Stomach (tissue), 9 donors: Measurements from ENCODE around the gene MYB. TPM values are rescaled to one million over a fixed set of nuclear protein-coding genes. Genes with fewer than 3 reads are reported as not detected.

Experiments
- DNase-seq, 2 donors: peaks; one replicate each; pipeline versions ENCODE4 v3.0.0 to v3.0.0-alpha.2; 2013 to 2019
- H3K27ac ChIP-seq, 5 donors: fragments of 200-600 bp in 4 of 5; sonication (generic) in 4 of 5; one replicate each; pipeline ENCODE4 v1.5.1; 2013 to 2019; ENCODE audit warnings: mild to moderate bottlenecking in 1 of 5, moderate library complexity in 1 of 5
- H3K27me3 ChIP-seq, 3 donors: fragments of 200-600 bp; sonication (generic); one replicate each; pipeline ENCODE4 v1.5.1; 2017 to 2019; ENCODE audit warnings: mixed run types in 1 of 3
- H3K36me3 ChIP-seq, 4 donors: fragments of 200-600 bp; sonication (generic); 1 replicate in 3 of 4; 2 replicates in 1 of 4; pipeline ENCODE4 v1.5.1; 2016 to 2019
- H3K4me1 ChIP-seq, 4 donors: fragments of 200-600 bp; sonication (generic); one replicate each; pipeline ENCODE4 v1.5.1; 2016 to 2019
- H3K4me3 ChIP-seq, 4 donors: fragments of 200-600 bp; sonication (generic) in 3 of 4; one replicate each; pipeline ENCODE4 v1.5.1; 2016 to 2019; ENCODE audit warnings: mild to moderate bottlenecking in 1 of 4
- H3K9me3 ChIP-seq, 4 donors: fragments of 200-600 bp; sonication (generic); one replicate each; pipeline ENCODE4 v1.5.1; 2016 to 2019
- CTCF ChIP-seq, 7 experiments: fragments of 450-650 bp in 4 of 7; fragments of 200-600 bp in 3 of 7; sonication (generic) in 3 of 7; IDR thresholded peaks; one replicate each; pipeline ENCODE4 v1.5.1; 2016 to 2019; ENCODE audit warnings: antibody characterized with exemption in 7 of 7, control low read depth in 2 of 7, mild to moderate bottlenecking in 1 of 7
- EP300 ChIP-seq: sonication (generic); formaldehyde crosslinking; IDR thresholded peaks from one replicate; pipeline ENCODE4 v1.6.1; 2017; ENCODE audit warnings: antibody characterized with exemption
- POLR2A ChIP-seq, 4 donors: fragments of 450-650 bp; IDR thresholded peaks; one replicate each; pipeline ENCODE4 v1.6.1; 2016; ENCODE audit warnings: antibody characterized with exemption in 4 of 4, control low read depth in 2 of 4, mild to moderate bottlenecking in 1 of 4, moderate library complexity in 1 of 4
- POLR2AphosphoS5 ChIP-seq, 3 donors: sonication (generic); formaldehyde crosslinking; IDR thresholded peaks; one replicate each; pipeline ENCODE4 v1.6.1; 2016; ENCODE audit warnings: antibody characterized with exemption in 3 of 3
- WGBS, 5 donors: extraction: QIAGEN DNeasy Blood & Tissue Kit in 3 of 5; methylation state at CpG; one replicate each; pipeline versions ENCODE4 v1.1.5 to v1.1.7; 2013 to 2018; 5-methylcytosine and 5-hydroxymethylcytosine counted together
- intact Hi-C: fragments of 100-400 bp; cut with DNase I; formaldehyde crosslinking; loops from one replicate; pipeline ENCODE4 v1.15.1; 2023; ENCODE audit warnings: low total_unique reads
- polyA plus RNA-seq, 3 donors: library from polyadenylated mRNA; stranded (reverse); fragments of 200-250 nt; gene quantifications; one replicate each; pipeline ENCODE4 v1.2.3, GENCODE V29; 2013
- total RNA-seq, 5 donors: library from RNA; depleted of rRNA; stranded (reverse); fragments of >200 nt; gene quantifications; one replicate each; pipeline versions ENCODE4 v1.1.0 to v1.2.3, GENCODE V29; 2014 to 2016
- donor health status: healthy with polysubstance abuse.
- donor health status: Bipolar disorder and iron deficiency.
- donor health status: healthy.

The MYB gene
- total and polyA plus RNA-seq, 8 donors = 0.56 to 118 (median 2.9) TPM; not detected in 2

GRCh38 chr6:135193221-135193620 is 12.1 kb downstream of the MYB start:
- Histone ChIP-seq H3K27me3 (peaks cover 0 to 9% (median 0%) of the 10 kb centered on the region in 3 donors), H3K9me3 (no peaks in the 10 kb centered on the region), H3K4me3 (no peak overlapping the region), H3K27ac (no peak overlapping the region), H3K4me1 (no peaks in the 10 kb centered on the region), H3K36me3 (no peaks in the 10 kb centered on the region)
- 67 to 91% (median 80%) methylated on average over 1 of the region's 1 CpG for WGBS, 5 donors
- TF ChIP-seq POLR2A (IDR thresholded peaks at IDR 0.05) (no peak), EP300 (no peak), CTCF (IDR thresholded peaks at IDR 0.05) (no peak), POLR2AphosphoS5 (IDR thresholded peaks at IDR 0.05) (no peak)
- intact Hi-C loops = no loop called here
- no peak for DNase-seq

GRCh38 chr6:135195041-135195440 is 13.9 kb downstream of the MYB start:
- intact Hi-C loops = no loop called here
- DNase-seq = no peak
- no peaks in the 10 kb centered on the region for H3K36me3 ChIP-seq
- H3K27ac ChIP-seq = no peak overlapping the region
- no peak overlapping the region for H3K4me3 ChIP-seq
- 68 to 82% (median 79%) methylated on average over 2 of the region's 2 CpGs for WGBS, 5 donors
- H3K9me3 ChIP-seq = no peaks in the 10 kb centered on the region
- H3K27me3 ChIP-seq = no peaks in the 10 kb centered on the region
- TF ChIP-seq EP300 = no peak
- no peak for TF ChIP-seq POLR2AphosphoS5 (IDR thresholded peaks at IDR 0.05)
- no peak for TF ChIP-seq CTCF (IDR thresholded peaks at IDR 0.05)
- no peak for TF ChIP-seq POLR2A (IDR thresholded peaks at IDR 0.05)
- H3K4me1 ChIP-seq = no peaks in the 10 kb centered on the region

DNA sequence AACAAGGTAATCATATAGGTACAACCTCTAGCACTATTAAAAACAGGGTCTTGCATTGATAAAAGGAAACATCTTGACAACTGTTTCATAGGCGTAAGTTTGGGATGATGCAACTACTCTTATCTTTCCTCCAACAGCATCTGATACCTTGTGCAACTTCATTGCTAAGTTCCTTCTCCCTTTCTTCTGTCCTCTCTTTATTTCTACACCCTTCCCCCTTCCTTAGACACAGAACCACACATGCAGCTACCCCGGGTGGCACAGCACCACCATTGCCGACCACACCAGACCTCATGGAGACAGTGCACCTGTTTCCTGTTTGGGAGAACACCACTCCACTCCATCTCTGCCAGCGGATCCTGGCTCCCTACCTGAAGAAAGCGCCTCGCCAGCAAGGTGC is 14.4 kb downstream of the MYB start:
- 75 to 94% (median 88%) methylated on average over 6 of the region's 6 CpGs for WGBS, 5 donors
- intact Hi-C loops = no loop called here
- Histone ChIP-seq H3K36me3 (no peaks in the 10 kb centered on the region), H3K27me3 (no peaks in the 10 kb centered on the region), H3K4me1 (no peaks in the 10 kb centered on the region), H3K4me3 (no peak overlapping the region), H3K9me3 (no peaks in the 10 kb centered on the region), H3K27ac (no peak overlapping the region)
- DNase-seq = no peak
- TF ChIP-seq POLR2AphosphoS5 (IDR thresholded peaks at IDR 0.05) (no peak), POLR2A (IDR thresholded peaks at IDR 0.05) (no peak), EP300 (no peak), CTCF (IDR thresholded peaks at IDR 0.05) (no peak)

DNA sequence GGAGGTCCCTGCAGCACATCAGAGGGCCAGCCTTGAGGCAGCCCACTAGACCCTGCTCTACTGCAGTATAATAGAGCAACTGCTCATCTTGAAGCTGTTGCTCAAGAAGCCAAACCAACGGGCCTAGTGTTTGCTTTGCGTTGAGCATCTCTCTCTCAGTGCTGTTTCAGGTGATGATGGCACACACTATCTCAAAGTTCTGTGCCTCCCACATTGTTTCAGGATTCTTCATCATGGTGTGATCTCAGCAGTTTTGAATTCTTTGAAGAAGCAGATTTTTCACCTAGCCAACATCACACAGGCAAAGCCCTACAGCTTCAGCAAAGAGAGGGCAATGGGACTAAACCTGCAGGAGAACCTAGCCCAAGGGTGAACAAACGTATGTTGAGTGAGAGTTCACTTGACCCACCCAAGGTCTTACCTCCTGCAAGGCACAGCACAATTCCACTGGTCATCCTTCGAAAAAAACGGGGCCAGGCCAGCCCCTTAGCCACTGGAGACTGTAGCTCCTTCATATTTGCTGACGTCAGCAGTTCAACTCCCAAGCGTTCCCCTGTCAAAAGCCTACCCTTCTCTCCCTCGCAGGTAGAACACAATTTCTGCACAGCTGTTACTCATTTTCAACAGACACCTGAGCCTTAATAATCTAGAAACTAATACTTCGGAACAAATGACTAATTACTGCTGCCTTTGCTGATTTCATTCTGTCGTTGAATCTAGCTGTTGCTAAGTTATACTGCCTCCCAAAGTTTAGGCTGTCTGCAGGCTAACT is 15.8 kb downstream of the MYB start:
- Histone ChIP-seq H3K27ac (no peak overlapping the region), H3K4me1 (no peaks in the 10 kb centered on the region), H3K4me3 (no peak overlapping the region), H3K27me3 (no peaks in the 10 kb centered on the region), H3K9me3 (no peaks in the 10 kb centered on the region), H3K36me3 (no peaks in the 10 kb centered on the region)
- 81 to 89% (median 86%) methylated on average over 10 of the region's 10 CpGs for WGBS, 5 donors
- no peak for TF ChIP-seq POLR2AphosphoS5 (IDR thresholded peaks at IDR 0.05)
- TF ChIP-seq CTCF (IDR thresholded peaks at IDR 0.05) = no peak
- no peak for TF ChIP-seq EP300
- TF ChIP-seq POLR2A (IDR thresholded peaks at IDR 0.05) = no peak
- DNase-seq = no peak
- intact Hi-C loops = no loop called here
